Fibroblast of lung (primary cell): ENCODE measurements around the gene GPAT2.
"Not testable (repeated sequence)": the region's sequence is repeated elsewhere in the genome, so short reads cannot be mapped to it uniquely, and the experiment has no call there.

Experiments used
- EZH2 ChIP-seq: IDR thresholded peaks from 2 replicates; pipeline ENCODE4 v1.5.1; 2012; ENCODE audit warnings: low read length, control low read depth, mild to moderate bottlenecking; ENCODE audit errors: missing control alignments
- TF ChIP-seq, protein P1 (sequence below), 2 donors: IDR thresholded peaks in 1 of 2; conservative IDR thresholded peaks in 1 of 2; 1 replicate in 1 of 2; 2 replicates in 1 of 2; pipeline ENCODE4 v1.5.1; 2011 to 2012; ENCODE audit warnings: low read length in 2 of 2, control low read depth in 1 of 2, inconsistent platforms in 1 of 2, low read depth in 1 of 2, mild to moderate bottlenecking in 1 of 2

DNA sequence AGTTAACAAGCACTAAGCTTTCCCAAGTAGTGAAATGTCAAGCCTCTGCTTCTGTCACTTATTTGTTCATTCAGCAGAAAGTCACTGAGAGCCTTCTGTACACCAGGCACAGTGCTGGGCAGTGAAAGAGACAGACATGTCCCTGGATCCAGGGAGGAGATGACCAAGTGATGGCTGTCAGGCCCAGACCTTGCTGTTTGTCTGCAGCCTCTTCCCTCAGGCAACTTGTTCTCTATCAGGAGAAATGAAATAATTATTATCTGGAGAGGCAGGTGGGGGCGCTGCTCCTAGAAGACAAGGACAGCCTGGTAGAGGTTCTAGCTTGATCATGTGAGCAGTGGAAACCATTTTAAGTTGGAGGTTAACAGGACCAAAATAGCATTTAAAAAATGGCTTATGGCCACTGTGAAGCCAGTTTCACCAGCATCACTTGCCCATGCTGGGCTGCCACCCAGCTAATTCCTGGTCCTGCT lies 21.9 kb downstream of the GPAT2 start:
- TF ChIP-seq, protein P1, sequence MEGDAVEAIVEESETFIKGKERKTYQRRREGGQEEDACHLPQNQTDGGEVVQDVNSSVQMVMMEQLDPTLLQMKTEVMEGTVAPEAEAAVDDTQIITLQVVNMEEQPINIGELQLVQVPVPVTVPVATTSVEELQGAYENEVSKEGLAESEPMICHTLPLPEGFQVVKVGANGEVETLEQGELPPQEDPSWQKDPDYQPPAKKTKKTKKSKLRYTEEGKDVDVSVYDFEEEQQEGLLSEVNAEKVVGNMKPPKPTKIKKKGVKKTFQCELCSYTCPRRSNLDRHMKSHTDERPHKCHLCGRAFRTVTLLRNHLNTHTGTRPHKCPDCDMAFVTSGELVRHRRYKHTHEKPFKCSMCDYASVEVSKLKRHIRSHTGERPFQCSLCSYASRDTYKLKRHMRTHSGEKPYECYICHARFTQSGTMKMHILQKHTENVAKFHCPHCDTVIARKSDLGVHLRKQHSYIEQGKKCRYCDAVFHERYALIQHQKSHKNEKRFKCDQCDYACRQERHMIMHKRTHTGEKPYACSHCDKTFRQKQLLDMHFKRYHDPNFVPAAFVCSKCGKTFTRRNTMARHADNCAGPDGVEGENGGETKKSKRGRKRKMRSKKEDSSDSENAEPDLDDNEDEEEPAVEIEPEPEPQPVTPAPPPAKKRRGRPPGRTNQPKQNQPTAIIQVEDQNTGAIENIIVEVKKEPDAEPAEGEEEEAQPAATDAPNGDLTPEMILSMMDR (conservative IDR thresholded peaks at IDR 0.05 in 1 of 2, IDR thresholded peaks at IDR 0.05 in 1 of 2; ENCODE audit: low read depth in 1 of 2, low read length in 2 of 2), result not testable (repeated sequence)
- not testable (repeated sequence) for TF ChIP-seq EZH2
